Stimulated activated CD4-positive, alpha-beta T cell treated with anti-CD3 and anti-CD28 coated beads, Interleukin-4, amount 100 ng/mL, for 1 hour (primary cell): ENCODE measurements around the gene PROM2.

Experiments used
- DNase-seq: peaks from one replicate; pipeline ENCODE4 v3.0.0-alpha.2; 2020

PROM2 gene

DNA sequence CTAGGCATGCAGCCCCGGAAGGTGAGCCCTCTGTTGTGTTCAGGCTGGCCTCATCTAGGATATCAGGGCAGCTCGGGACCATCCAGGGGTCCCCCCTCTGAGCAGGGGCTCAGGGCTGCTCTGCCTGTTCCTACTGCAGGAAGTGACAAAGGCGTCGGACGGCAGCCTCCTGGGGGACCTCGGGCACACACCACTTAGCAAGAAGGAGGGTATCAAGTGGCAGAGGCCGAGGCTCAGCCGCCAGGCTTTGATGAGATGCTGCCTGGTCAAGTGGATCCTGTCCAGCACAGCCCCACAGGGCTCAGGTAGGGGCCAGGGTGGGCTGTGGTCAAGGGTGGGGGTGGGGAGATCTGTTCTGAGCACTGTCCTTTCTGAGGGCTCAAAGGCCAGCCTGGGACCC is 36.0 kb downstream of the PROM2 start:
- no peak for DNase-seq

DNA sequence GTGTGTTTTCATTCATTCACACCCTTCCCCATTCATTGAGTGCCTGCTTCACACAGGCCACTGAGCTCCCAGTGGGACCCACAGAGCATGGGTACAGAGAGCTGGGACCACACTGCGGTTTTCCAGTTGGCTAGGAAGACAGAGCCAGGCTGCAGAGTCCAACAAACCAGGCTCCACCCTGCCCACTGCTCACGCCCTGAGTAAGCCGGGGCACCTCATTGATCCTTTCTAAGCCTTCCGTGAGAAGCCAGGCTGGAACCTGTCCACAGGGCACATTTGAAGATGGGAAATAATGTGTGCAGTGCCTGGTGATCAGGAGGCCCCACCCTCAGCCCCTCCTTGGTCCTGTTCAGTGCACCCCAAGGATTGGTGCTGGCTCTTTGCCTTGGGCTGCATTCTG is 36.4 kb downstream of the PROM2 start:
- no peak for DNase-seq

DNA sequence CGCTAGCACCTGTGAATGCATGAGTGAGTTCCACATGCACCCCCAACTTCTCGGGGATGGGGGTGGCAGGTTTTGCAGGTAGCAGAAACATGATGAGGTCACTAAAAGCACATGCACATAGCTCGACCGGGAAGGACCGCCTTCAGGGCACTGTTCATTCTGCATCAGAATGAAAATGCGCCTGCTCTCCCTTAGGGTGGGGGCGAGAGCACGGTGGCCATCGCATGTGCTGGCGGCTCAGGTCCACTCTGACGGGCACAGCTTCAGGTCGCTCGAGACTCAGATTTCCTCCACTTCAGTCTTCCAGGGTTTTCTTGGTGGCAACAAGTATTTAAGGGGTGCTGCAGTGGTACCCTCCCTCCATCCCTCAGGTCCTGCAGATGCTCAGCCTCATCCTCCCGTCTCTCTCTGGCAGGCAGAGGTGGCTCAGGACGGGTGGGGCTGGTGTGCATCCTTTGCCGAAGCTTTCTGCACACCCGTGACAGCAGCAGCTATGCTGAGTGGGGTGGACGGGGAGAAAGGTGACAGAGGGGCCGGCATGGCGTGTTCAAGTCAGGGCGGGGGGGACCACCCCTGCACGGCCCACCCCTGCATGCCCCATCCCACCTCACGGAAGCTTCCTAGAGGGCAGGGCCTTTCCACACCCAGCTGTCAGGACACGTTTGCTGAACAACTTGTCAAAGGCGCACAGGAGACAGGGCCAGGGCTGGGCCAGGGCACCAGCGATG is 37.7 kb downstream of the PROM2 start:
- DNase-seq, result no peak

GRCh38 chr2:95312543-95313201 is 38.4 kb downstream of the PROM2 start:
- no peak for DNase-seq

- DNase-seq, result no peak
These were observed 39.3 kb downstream of the PROM2 start for GRCh38 chr2:95313296-95314131.

DNA sequence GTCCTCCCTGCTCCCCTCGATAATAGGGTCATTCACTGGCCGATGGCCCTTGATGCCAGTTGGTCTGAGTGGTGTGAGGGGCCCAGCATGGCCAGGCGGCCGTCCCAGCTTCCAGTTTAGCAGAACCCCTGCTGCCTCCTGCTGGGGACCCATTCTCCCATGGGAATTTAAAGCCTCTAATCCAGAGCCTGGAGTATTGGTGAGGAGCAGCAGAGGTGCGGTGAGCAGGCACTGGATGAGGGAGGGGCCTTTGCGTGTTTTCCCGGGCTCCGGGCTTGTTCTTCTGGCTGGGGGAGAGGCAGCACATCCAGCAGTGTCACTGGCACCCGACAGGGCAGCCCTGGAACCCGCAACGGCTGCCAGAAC is 40.3 kb downstream of the PROM2 start:
- no peak for DNase-seq

GRCh38 chr2:95314964-95315611 is 40.8 kb downstream of the PROM2 start:
- DNase-seq, result no peak

DNA sequence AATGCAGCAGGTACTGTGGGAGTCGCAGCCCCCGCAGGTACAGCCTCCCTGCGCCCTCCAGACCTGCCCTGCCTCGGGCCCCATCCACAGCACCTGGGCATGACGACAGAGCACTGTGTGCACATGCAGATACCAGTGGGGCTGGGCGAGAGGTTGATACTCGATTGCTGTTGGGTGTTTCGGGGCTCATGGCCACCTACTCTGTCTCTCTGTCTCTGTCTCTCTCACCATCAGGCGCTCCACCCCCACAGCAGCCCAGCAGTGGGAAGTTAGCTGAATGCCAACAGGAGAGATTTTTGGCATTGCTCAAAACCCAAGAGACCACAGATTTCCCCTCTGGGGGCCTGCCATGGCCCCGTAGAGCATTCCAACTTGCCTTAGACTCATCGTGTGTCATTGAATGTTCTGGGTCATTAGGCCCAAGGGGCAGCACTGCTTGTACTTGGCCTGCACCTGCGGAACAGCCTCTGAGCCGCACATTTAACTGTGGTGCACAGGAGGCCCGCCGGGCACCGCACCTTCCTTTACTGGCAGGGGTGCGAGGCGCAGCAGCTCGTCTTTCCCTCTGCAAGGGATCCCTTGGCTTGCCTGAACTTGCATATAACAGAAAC is 41.7 kb downstream of the PROM2 start:
- DNase-seq, result no peak

GRCh38 chr2:95316466-95317122 is 42.3 kb downstream of the PROM2 start:
- no peak for DNase-seq

GRCh38 chr2:95317123-95317500 is 42.9 kb downstream of the PROM2 start:
- no peak for DNase-seq

- DNase-seq, result no peak
These were observed 43.6 kb downstream of the PROM2 start for GRCh38 chr2:95317665-95318425.

DNA sequence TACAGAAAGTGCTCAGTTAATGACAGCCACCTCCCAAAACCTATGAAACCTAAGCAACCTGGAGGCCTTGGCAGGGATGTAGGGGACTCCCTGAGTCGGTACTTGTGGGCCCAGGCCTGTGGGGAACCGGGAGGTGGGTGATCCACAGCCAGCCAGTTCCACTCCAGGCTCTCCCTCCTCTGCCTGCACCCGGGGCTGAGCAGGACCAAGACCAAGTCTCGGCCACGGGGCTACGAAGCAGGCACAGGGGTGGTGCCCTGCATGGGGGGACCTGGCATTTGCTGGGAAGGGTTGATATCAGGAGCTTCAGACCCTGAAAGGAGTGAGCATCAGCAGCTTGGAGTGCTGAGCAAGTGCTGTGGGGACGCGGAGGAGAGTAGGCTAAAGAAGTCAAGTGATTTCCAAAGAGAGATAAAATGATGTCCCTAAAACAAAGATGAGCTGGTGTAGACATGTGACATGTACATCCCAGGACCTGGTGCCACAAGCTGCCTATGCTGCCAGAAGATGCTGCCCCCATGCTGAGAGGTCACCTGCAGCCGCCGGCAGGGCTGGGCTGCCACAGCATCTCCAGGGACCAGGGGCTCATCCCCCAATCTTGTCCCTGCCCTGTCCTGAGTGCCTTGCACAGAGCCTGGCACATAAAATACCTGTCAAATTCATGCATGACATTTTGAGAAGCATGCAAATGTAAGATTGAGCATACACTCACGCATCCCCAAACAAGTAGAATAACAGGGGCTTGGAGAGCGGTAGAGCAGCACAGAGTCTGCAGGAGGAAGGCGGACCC is 44.4 kb downstream of the PROM2 start:
- no peak for DNase-seq

- DNase-seq, result no peak
These were observed 45.5 kb downstream of the PROM2 start for GRCh38 chr2:95319481-95320343.

DNA sequence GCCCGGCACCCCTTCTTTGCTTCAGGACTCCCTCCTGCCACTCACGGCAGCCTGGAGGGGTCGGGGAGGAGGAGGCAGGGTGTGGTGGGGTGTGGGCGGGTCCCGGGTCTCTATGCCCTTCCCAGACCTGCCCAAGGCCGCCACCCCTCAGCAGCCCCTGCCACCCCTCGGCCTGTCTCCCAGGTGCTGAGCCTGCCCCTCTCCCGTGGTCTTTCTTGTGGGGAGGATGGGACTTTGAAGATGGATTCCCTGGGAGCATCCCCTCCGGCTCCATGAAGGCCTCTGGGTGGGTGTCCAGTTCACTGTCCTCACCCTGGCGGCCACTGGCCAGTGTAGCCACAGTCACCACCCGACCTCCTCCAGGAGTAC is 46.1 kb downstream of the PROM2 start:
- no peak for DNase-seq

DNA sequence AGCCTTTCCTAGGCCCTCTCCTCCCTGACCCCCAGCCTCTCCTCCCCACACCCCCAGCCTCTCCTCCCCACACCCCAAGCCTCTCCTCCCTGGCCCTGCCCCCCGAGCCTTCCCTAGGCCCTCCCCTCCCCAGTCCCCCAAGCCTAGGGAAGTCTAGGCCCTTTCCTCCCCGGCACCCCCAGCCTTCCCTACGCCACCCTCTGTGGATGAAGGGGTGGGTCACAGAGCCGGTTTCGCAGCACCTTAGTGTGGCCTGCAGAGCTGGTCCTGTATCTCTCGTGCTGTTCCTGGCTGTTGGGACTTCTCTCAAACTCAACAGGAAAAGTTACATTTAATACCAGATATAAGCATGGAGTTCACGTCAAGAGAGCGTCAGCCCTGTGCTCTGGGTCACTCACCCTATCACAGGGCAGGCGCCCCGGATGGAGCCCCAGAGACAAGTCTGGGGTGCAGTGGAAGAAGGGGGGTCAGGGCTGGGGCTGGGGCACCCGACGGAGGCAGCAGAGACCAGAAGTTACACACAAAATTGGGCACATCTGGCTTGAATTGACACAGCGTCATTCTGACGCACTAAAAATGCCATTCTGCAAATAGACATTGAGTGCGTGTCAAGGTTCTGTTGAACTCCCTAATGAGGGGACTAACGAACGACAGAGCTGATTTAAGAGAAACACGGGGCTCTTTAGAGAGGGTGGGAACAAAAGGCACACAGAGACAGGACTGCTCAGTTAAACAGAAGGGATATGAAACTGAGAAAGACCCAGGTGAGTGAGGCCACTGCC is 46.9 kb downstream of the PROM2 start:
- DNase-seq, result no peak

- DNase-seq, result no peak
These were observed 49.3 kb downstream of the PROM2 start for GRCh38 chr2:95323347-95324155.

DNA sequence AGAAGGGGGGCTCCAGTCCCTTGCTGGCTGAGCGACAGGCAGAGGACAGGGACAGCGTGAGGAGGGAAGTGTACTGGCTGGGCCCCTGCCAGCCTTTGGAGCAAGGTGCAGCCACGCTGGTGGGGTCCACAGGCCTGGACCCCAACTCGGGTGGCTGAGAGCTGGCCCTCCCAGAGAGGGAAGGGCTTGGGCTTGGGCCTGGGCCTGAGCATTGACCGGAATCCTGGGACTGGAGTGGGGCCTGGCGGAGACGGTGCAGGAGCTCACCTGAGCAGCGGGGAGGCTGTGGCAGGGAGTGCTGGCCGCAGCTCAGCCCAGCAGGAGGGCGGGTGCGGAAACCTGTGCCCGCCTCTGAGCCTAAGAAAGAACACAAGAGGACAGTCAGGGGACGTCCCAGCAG is 50.8 kb downstream of the PROM2 start:
- DNase-seq, result no peak
